ENCODE measurements around the gene GSX1.

Gene GSX1

GRCh38 chr13:27788271-27788670, 4.0 kb upstream of the GSX1 start:
- in situ Hi-C loops (cut with MboI; ENCODE audit: low pct_unique_long_range_greater_than_20kb, low sequenced_read_pairs, unreplicated experiment) = no loop called here
- DNase-seq (ENCODE audit: low spot score) = no peak
- TF ChIP-seq CTCF (IDR thresholded peaks at IDR 0.05; ENCODE audit: extremely low read depth, insufficient read depth, missing control alignments) = no peak

GRCh38 chr13:27789153-27789494, 3.2 kb upstream of the GSX1 start:
- in situ Hi-C loops (cut with MboI; ENCODE audit: low pct_unique_long_range_greater_than_20kb, low sequenced_read_pairs, unreplicated experiment) = no loop called here
- no peak for DNase-seq (ENCODE audit: low spot score)
- no peak for TF ChIP-seq CTCF (IDR thresholded peaks at IDR 0.05; ENCODE audit: extremely low read depth, insufficient read depth, missing control alignments)

- DNase-seq (ENCODE audit: low spot score) = no peak
- no peak for TF ChIP-seq CTCF (IDR thresholded peaks at IDR 0.05; ENCODE audit: extremely low read depth, insufficient read depth, missing control alignments)
- in situ Hi-C loops (cut with MboI; ENCODE audit: low pct_unique_long_range_greater_than_20kb, low sequenced_read_pairs, unreplicated experiment) = loop anchor here (10.0 kb wide), 1 partner anchor 185 kb away; no protein-coding TSS in a partner anchor
These were observed 2.6 kb upstream of the GSX1 start for GRCh38 chr13:27789495-27790303.

GRCh38 chr13:27790523-27790922, 1.8 kb upstream of the GSX1 start:
- in situ Hi-C loops (cut with MboI; ENCODE audit: low pct_unique_long_range_greater_than_20kb, low sequenced_read_pairs, unreplicated experiment) = loop anchor here (10.0 kb wide), 1 partner anchor 184 kb away; no protein-coding TSS in a partner anchor
- no peak for TF ChIP-seq CTCF (IDR thresholded peaks at IDR 0.05; ENCODE audit: extremely low read depth, insufficient read depth, missing control alignments)
- no peak for DNase-seq (ENCODE audit: low spot score)

- in situ Hi-C loops (cut with MboI; ENCODE audit: low pct_unique_long_range_greater_than_20kb, low sequenced_read_pairs, unreplicated experiment) = loop anchor here (10.0 kb wide), 1 partner anchor 183 kb away; no protein-coding TSS in a partner anchor
- TF ChIP-seq CTCF (IDR thresholded peaks at IDR 0.05; ENCODE audit: extremely low read depth, insufficient read depth, missing control alignments) = no peak
- DNase-seq (ENCODE audit: low spot score) = no peak
These were observed 960 bp upstream of the GSX1 start for GRCh38 chr13:27791146-27791900.

GRCh38 chr13:27791901-27792392, 336 bp upstream of the GSX1 start:
- no peak for DNase-seq (ENCODE audit: low spot score)
- in situ Hi-C loops (cut with MboI; ENCODE audit: low pct_unique_long_range_greater_than_20kb, low sequenced_read_pairs, unreplicated experiment) = loop anchor here (10.0 kb wide), 1 partner anchor 183 kb away; no protein-coding TSS in a partner anchor
- TF ChIP-seq CTCF (IDR thresholded peaks at IDR 0.05; ENCODE audit: extremely low read depth, insufficient read depth, missing control alignments) = no peak
